CD4-positive, alpha-beta memory T cell (primary cell): ENCODE results near the gene AKAP7. TPM values are rescaled to one million over a fixed set of nuclear protein-coding genes. Genes with fewer than 3 reads are reported as not detected.

ENCODE experiments used
- CTCF ChIA-PET: fragments of 350-600 bp; sonication (Branson Sonifier 250); formaldehyde crosslinking; loops from one replicate; lab custom pipeline; 2021; ENCODE audit warnings: inconsistent platforms; ENCODE audit not compliant: partially characterized antibody; lab: Charles Lee
- POLR2A ChIA-PET: fragments of 350-600 bp; sonication (Branson Sonifier 250); formaldehyde crosslinking; loops from one replicate; lab custom pipeline; 2021; ENCODE audit not compliant: partially characterized antibody; lab: Charles Lee
- DNase-seq, 5 donors: peaks; one replicate each; pipeline versions ENCODE4 v3.0.0 to v3.0.0-alpha.2; 2020 to 2022; ENCODE audit warnings: mixed read lengths in 1 of 5
- H3K27ac ChIP-seq: one replicate; pipeline ENCODE4 v1.7.0; 2013; ENCODE audit warnings: low read depth, low read length
- H3K27me3 ChIP-seq: 2 replicates; pipeline ENCODE4 v1.7.0; 2013; ENCODE audit warnings: mild to moderate bottlenecking, low read length, moderate library complexity; ENCODE audit not compliant: insufficient read depth
- H3K36me3 ChIP-seq: 2 replicates; pipeline ENCODE4 v1.7.0; 2013; ENCODE audit warnings: mild to moderate bottlenecking, low read length, moderate library complexity; ENCODE audit not compliant: insufficient read depth
- H3K4me1 ChIP-seq: 2 replicates; pipeline ENCODE4 v1.7.0; 2013; ENCODE audit warnings: mild to moderate bottlenecking, low read length, moderate library complexity; ENCODE audit not compliant: insufficient read depth
- H3K4me3 ChIP-seq, 2 donors: one replicate each; pipeline ENCODE4 v1.7.0; 2013; ENCODE audit warnings: low read length in 2 of 2, mild to moderate bottlenecking in 1 of 2
- H3K9me3 ChIP-seq, 2 donors: one replicate each; pipeline ENCODE4 v1.7.0; 2013; ENCODE audit warnings: low read length in 2 of 2, control low read depth in 1 of 2; ENCODE audit not compliant: control insufficient read depth in 1 of 2
- H3K27ac Mint-ChIP-seq, 7 donors: one replicate each; pipeline ENCODE4 v1.8.0; 2020 to 2021; ENCODE audit warnings: mixed read lengths in 7 of 7, mild to moderate bottlenecking in 6 of 7, inconsistent platforms in 3 of 7, moderate library complexity in 3 of 7
- H3K27me3 Mint-ChIP-seq, 2 donors: one replicate each; pipeline ENCODE4 v1.8.0; 2020 to 2021; ENCODE audit warnings: mixed read lengths in 2 of 2
- H3K36me3 Mint-ChIP-seq, 2 donors: one replicate each; pipeline ENCODE4 v1.8.0; 2020 to 2021; ENCODE audit warnings: mixed read lengths in 2 of 2, inconsistent platforms in 1 of 2, mild to moderate bottlenecking in 1 of 2
- H3K4me1 Mint-ChIP-seq, 4 donors: one replicate each; pipeline ENCODE4 v1.8.0; 2020 to 2021; ENCODE audit warnings: mixed read lengths in 4 of 4, mild to moderate bottlenecking in 1 of 4
- H3K4me3 Mint-ChIP-seq, 8 donors: one replicate each; pipeline ENCODE4 v1.8.0; 2020 to 2021; ENCODE audit warnings: mixed read lengths in 8 of 8, mild to moderate bottlenecking in 7 of 8, moderate library complexity in 6 of 8, inconsistent platforms in 3 of 8
- H3K9me3 Mint-ChIP-seq, 8 donors: one replicate each; pipeline ENCODE4 v1.8.0; 2020 to 2021; ENCODE audit warnings: mixed read lengths in 8 of 8, mild to moderate bottlenecking in 5 of 8, inconsistent platforms in 3 of 8, moderate library complexity in 1 of 8
- intact Hi-C: fragments of 100-400 bp; cut with micrococcal nuclease; formaldehyde crosslinking; loops from one replicate; pipeline ENCODE4 v1.15.1; 2023
- polyA plus RNA-seq, 2 donors: library from polyadenylated mRNA; unstranded; fragments of 300-500 nt; fragmentation: Illumina TruSeq; gene quantifications; one replicate each; pipeline ENCODE4 v1.2.3, GENCODE V29; 2021
- total RNA-seq, 2 experiments: library from RNA; stranded (reverse); gene quantifications; one replicate each; pipeline ENCODE4 v1.2.3, GENCODE V29; 2021

AKAP7 gene
- total and polyA plus RNA-seq, 4 experiments from 2014 or later: 14.5 to 19.0 (median 15.8) TPM

GRCh38 chr6:131169613-131170012, 34.3 kb downstream of the AKAP7 start:
- Mint-ChIP-seq H3K27ac (no peak overlapping the region), H3K4me1 (no peaks in the 10 kb centered on the region), H3K4me3 (no peak overlapping the region), H3K36me3 (peaks cover 9 to 28% of the 10 kb centered on the region in 2 donors), H3K27me3 (no peaks in the 10 kb centered on the region), H3K9me3 (no peaks in the 10 kb centered on the region)
- ChIA-PET POLR2A (no interaction called here), CTCF (no interaction called here)
- Histone ChIP-seq H3K27ac (no peak overlapping the region), H3K4me3 (no peak overlapping the region), H3K27me3 (no peaks in the 10 kb centered on the region), H3K4me1 (no peaks in the 10 kb centered on the region), H3K36me3 (no peaks in the 10 kb centered on the region), H3K9me3 (no peaks in the 10 kb centered on the region)
- DNase-seq: no peak
- intact Hi-C loops: no loop called here

- ChIA-PET CTCF (interaction anchor here (1.1 to 1.4 kb wide), 2 partner anchors 285 to 287 kb away, joined by 3 read pairs; no protein-coding TSS in a partner anchor), POLR2A (interaction anchor here (0.7 kb wide), 1 partner anchor 11 kb away, joined by 3 read pairs; no protein-coding TSS in a partner anchor)
- Mint-ChIP-seq H3K9me3 (no peaks in the 10 kb centered on the region), H3K27ac (no peak overlapping the region), H3K36me3 (peaks cover 5 to 19% of the 10 kb centered on the region in 2 donors), H3K4me1 (no peaks in the 10 kb centered on the region), H3K4me3 (no peak overlapping the region), H3K27me3 (no peaks in the 10 kb centered on the region)
- no peak overlapping the region for H3K4me3 ChIP-seq
- DNase-seq: no peak
- H3K27me3 ChIP-seq: no peaks in the 10 kb centered on the region
- intact Hi-C loops: no loop called here
- H3K4me1 ChIP-seq: no peaks in the 10 kb centered on the region
- H3K36me3 ChIP-seq: no peaks in the 10 kb centered on the region
- H3K9me3 ChIP-seq: no peaks in the 10 kb centered on the region
- no peak overlapping the region for H3K27ac ChIP-seq
Measured at GRCh38 chr6:131172222-131172621, 37.0 kb downstream of the AKAP7 start.

- no peak for DNase-seq
- H3K4me1 ChIP-seq: no peaks in the 10 kb centered on the region
- no peaks in the 10 kb centered on the region for H3K9me3 ChIP-seq
- no peaks in the 10 kb centered on the region for H3K27me3 ChIP-seq
- ChIA-PET CTCF (interaction anchor here (1.5 to 11.2 kb wide), 2 partner anchors 9 to 360 kb away, joined by 6 to 220 read pairs; no protein-coding TSS in a partner anchor), POLR2A (no interaction called here)
- Mint-ChIP-seq H3K4me1 (no peaks in the 10 kb centered on the region), H3K36me3 (peaks cover 6 to 23% of the 10 kb centered on the region in 2 donors), H3K9me3 (no peaks in the 10 kb centered on the region), H3K4me3 (no peak overlapping the region), H3K27ac (no peak overlapping the region), H3K27me3 (no peaks in the 10 kb centered on the region)
- no peak overlapping the region for H3K4me3 ChIP-seq
- H3K27ac ChIP-seq: no peak overlapping the region
- H3K36me3 ChIP-seq: no peaks in the 10 kb centered on the region
- intact Hi-C loops: no loop called here
Measured at GRCh38 chr6:131173680-131174079, 38.4 kb downstream of the AKAP7 start.

- ChIA-PET POLR2A (no interaction called here), CTCF (interaction anchor here (1.6 to 11.2 kb wide), 2 partner anchors 174 to 358 kb away, joined by 4 to 220 read pairs; no protein-coding TSS in a partner anchor)
- H3K9me3 Mint-ChIP-seq: no peaks in the 10 kb centered on the region
- Histone ChIP-seq H3K27me3 (no peaks in the 10 kb centered on the region), H3K4me3 (no peak overlapping the region), H3K36me3 (no peaks in the 10 kb centered on the region), H3K27ac (no peak overlapping the region), H3K4me1 (no peaks in the 10 kb centered on the region), H3K9me3 (no peaks in the 10 kb centered on the region)
- H3K27ac Mint-ChIP-seq: no peak overlapping the region
- DNase-seq: no peak
- no peaks in the 10 kb centered on the region for H3K27me3 Mint-ChIP-seq
- no peak overlapping the region for H3K4me3 Mint-ChIP-seq
- H3K36me3 Mint-ChIP-seq: peaks cover 2 to 15% of the 10 kb centered on the region in 2 donors
- no peaks in the 10 kb centered on the region for H3K4me1 Mint-ChIP-seq
- intact Hi-C loops: no loop called here
Measured at GRCh38 chr6:131175564-131175963, 40.3 kb downstream of the AKAP7 start.

DNA sequence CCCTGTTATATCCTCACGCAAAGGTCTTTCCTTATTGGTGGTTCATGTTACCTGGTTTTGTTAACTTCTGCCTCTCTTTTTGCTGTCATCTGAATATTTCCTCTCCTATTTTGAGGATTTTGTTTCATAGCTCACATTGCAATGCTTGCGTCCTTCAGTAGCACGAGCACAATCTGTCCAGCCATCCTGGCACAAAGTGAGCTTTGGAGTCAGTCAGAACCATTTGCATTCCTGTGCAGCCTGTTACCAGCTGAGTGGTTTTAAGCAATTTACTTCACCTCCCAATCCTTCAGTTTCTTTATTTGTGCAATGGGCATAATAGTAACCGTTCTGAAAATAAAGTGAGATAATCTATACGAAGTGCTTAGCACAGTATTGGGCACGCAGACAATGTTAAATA, 42.7 kb downstream of the AKAP7 start:
- no peaks in the 10 kb centered on the region for H3K9me3 Mint-ChIP-seq
- Histone ChIP-seq H3K27me3 (no peaks in the 10 kb centered on the region), H3K9me3 (no peaks in the 10 kb centered on the region), H3K36me3 (no peaks in the 10 kb centered on the region), H3K4me3 (no peak overlapping the region), H3K4me1 (peaks cover 2% of the 10 kb centered on the region), H3K27ac (no peak overlapping the region)
- CTCF ChIA-PET: interaction anchor here (1.5 to 11.2 kb wide), 4 partner anchors 21 to 360 kb away, joined by 3 to 220 read pairs (median 49); no protein-coding TSS in a partner anchor
- intact Hi-C loops: no loop called here
- no peaks in the 10 kb centered on the region for H3K27me3 Mint-ChIP-seq
- no peak overlapping the region for H3K4me3 Mint-ChIP-seq
- H3K4me1 Mint-ChIP-seq: peaks cover 2 to 3% (median 2%) of the 10 kb centered on the region in 4 donors
- H3K27ac Mint-ChIP-seq: no peak overlapping the region
- no peak for DNase-seq
- POLR2A ChIA-PET: no interaction called here
- H3K36me3 Mint-ChIP-seq: peaks cover 2 to 6% of the 10 kb centered on the region in 2 donors

DNA sequence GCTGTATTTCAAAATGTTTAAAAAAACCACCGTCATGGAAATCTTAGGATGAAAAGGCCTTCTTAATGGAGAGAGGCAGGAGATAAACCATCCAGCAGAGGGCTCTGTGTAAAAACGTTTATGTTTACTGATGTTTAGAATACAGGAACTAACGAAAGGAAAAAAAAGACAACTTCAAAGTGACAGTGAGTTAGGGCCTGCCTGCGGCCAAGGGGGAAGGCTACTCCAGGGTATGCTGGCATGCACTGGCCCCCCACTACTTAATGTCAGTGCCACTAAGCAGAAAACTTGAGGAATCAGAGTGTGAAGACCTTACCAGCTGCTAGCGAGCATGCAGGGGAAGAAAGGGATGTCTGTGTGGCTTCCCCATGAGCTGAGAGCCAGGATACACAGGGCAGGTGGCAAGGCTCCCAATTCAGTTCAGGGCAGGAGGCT, 47.7 kb downstream of the AKAP7 start:
- ChIA-PET POLR2A (interaction anchor here (1.0 to 2.6 kb wide), 11 partner anchors 11 to 447 kb away, joined by 3 to 36 read pairs (median 4); no protein-coding TSS in a partner anchor), CTCF (interaction anchor here (0.7 to 11.2 kb wide), 34 partner anchors 8 to 445 kb away, joined by 3 to 220 read pairs (median 5); partner anchors contain the start of genes EPB41L2 and MED23)
- Mint-ChIP-seq H3K9me3 (no peaks in the 10 kb centered on the region), H3K4me3 (peak overlapping the region in 7 of 8 donors; percentile 52 to 90 (median 69)), H3K27ac (peak overlapping the region; percentile 25 to 96 (median 88)), H3K36me3 (peaks cover 4 to 20% of the 10 kb centered on the region in 2 donors), H3K27me3 (no peaks in the 10 kb centered on the region), H3K4me1 (peaks cover 6 to 18% (median 11%) of the 10 kb centered on the region in 4 donors)
- DNase-seq: peak; percentile 43 to 57 (median 53)
- intact Hi-C loops: loop anchor here (1.0 kb wide), 4 partner anchors 16 to 445 kb away; partner anchors contain the start of gene MED23
- Histone ChIP-seq H3K9me3 (no peaks in the 10 kb centered on the region), H3K4me1 (peaks cover 10% of the 10 kb centered on the region), H3K4me3 (peak overlapping the region in 1 of 2 donors; percentile 36), H3K36me3 (no peaks in the 10 kb centered on the region), H3K27ac (no peak overlapping the region), H3K27me3 (no peaks in the 10 kb centered on the region)

GRCh38 chr6:131183427-131184095, 48.3 kb downstream of the AKAP7 start:
- CTCF ChIA-PET: interaction anchor here (0.8 to 11.2 kb wide), 27 partner anchors 8 to 444 kb away, joined by 3 to 220 read pairs (median 6); partner anchors contain the start of genes EPB41L2 and MED23

More at GRCh38 chr6:131183427-131184095, 48.3 kb downstream of the AKAP7 start:
- DNase-seq: no peak
- intact Hi-C loops: loop anchor here (1.0 kb wide), 4 partner anchors 16 to 445 kb away; partner anchors contain the start of gene MED23
- peak overlapping the region in 4 of 8 donors; percentile 60 to 90 (median 77) for H3K4me3 Mint-ChIP-seq
- peaks cover 10% of the 10 kb centered on the region for H3K4me1 ChIP-seq
- no peaks in the 10 kb centered on the region for H3K27me3 Mint-ChIP-seq
- H3K9me3 ChIP-seq: no peaks in the 10 kb centered on the region
- POLR2A ChIA-PET: interaction anchor here (1.0 to 2.6 kb wide), 10 partner anchors 12 to 446 kb away, joined by 3 to 36 read pairs (median 4); no protein-coding TSS in a partner anchor
- peak overlapping the region in 6 of 7 donors; percentile 25 to 96 (median 88) for H3K27ac Mint-ChIP-seq
- H3K27ac ChIP-seq: no peak overlapping the region
- peaks cover 6 to 18% (median 11%) of the 10 kb centered on the region in 4 donors for H3K4me1 Mint-ChIP-seq
- no peaks in the 10 kb centered on the region for H3K27me3 ChIP-seq
- peaks cover 4 to 17% of the 10 kb centered on the region in 2 donors for H3K36me3 Mint-ChIP-seq
- H3K4me3 ChIP-seq: peak overlapping the region in 1 of 2 donors; percentile 36
- no peaks in the 10 kb centered on the region for H3K36me3 ChIP-seq
- no peaks in the 10 kb centered on the region for H3K9me3 Mint-ChIP-seq
